ENCODE results near the gene TBX18.

DNA sequence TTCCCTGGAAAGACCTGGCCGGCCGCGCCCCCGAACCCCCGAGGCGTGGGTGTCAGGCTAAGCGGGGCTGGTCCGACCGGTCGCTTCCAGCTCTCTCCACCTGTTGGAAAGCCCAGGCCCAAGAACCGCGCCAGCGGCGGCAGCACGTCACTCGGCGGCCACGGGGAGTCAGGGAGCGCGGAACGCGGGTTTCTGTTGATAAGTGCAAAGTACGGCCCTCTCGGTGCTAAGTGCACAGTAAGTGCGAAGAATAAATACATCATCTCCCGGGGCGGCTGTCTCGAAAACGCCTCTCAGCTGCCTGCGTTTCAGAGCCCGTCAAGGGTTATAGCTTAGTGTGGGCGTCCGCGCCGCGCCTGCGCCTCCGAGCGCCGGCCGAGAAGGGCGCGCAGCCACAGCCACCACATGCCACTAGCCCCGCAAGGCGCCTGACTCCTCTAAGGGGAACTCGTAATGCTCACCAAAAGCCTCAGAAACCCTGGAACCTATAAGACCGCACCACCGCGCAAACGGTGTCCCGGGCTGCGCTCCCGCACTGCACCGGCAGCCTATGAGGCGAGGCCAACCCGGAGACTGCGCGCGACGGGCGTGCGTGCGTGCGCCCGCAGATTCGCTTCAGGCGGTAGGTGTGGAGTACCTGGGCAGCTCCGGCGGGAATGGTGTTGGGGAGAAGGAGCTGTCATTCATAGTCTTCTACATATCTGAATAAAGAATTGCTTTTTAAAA is 9.2 kb upstream of the TBX18 start:
- TF ChIP-seq POLR2A (IDR thresholded peaks at IDR 0.05) (no peak), POLR2AphosphoS5 (IDR thresholded peaks at IDR 0.05) (no peak)
- TF ChIP-seq, protein P1, sequence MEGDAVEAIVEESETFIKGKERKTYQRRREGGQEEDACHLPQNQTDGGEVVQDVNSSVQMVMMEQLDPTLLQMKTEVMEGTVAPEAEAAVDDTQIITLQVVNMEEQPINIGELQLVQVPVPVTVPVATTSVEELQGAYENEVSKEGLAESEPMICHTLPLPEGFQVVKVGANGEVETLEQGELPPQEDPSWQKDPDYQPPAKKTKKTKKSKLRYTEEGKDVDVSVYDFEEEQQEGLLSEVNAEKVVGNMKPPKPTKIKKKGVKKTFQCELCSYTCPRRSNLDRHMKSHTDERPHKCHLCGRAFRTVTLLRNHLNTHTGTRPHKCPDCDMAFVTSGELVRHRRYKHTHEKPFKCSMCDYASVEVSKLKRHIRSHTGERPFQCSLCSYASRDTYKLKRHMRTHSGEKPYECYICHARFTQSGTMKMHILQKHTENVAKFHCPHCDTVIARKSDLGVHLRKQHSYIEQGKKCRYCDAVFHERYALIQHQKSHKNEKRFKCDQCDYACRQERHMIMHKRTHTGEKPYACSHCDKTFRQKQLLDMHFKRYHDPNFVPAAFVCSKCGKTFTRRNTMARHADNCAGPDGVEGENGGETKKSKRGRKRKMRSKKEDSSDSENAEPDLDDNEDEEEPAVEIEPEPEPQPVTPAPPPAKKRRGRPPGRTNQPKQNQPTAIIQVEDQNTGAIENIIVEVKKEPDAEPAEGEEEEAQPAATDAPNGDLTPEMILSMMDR (IDR thresholded peaks at IDR 0.05): no peak

Measured in suprapubic skin (tissue), 4 donors.